ENCODE data around the gene ALDH16A1. TPM values are rescaled to one million over a fixed set of nuclear protein-coding genes. Genes with fewer than 3 reads are reported as not detected.

Gene ALDH16A1
- total RNA-seq, 1 experiment from 2014 or later: 51.7 TPM

GRCh38 chr19:49469828-49470614, 17.0 kb downstream of the ALDH16A1 start:
- H3K23ac ChIP-seq (ENCODE audit: insufficient read length, low read depth, low read length): no peak overlapping the region
- no peak overlapping the region for H2AFZ ChIP-seq (ENCODE audit: low read length)
- no peak overlapping the region for H3T11ph ChIP-seq (ENCODE audit: low read length)
- H3K27me3 ChIP-seq (ENCODE audit: insufficient read depth, low read length): no peaks in the 10 kb centered on the region; the same call in 1 of the 2 replicates
- H3K56ac ChIP-seq (ENCODE audit: insufficient read length, low read depth, low read length): no peak overlapping the region
- TF ChIP-seq CTCF (conservative IDR thresholded peaks at IDR 0.05): peak; percentile 43; the same call in 2 of the 3 replicates
- Mint-ChIP-seq H3K4me3 (no peak overlapping the region), H3K9me3 (no peaks in the 10 kb centered on the region), H3K36me3 (ENCODE audit: insufficient read depth in 1 of 3, low read depth in 3 of 3) (peaks cover 5 to 22% (median 18%) of the 10 kb centered on the region in 3 experiments; a peak in 5 of 7 replicates), H3K27me3 (ENCODE audit: low read depth) (peaks cover 6% of the 10 kb centered on the region), H3K4me1 (peaks cover 6 to 18% of the 10 kb centered on the region in 2 experiments), H3K27ac (no peak overlapping the region)
- peaks cover 3% of the 10 kb centered on the region; the same call in 1 of the 2 replicates for H3K4me1 ChIP-seq (ENCODE audit: insufficient read depth, low read length)
- no peak overlapping the region for H4K5ac ChIP-seq (ENCODE audit: insufficient read length, low read depth, low read length)
- no peaks in the 10 kb centered on the region for H3K79me2 ChIP-seq (ENCODE audit: insufficient read depth, low read length)
- H2AK5ac ChIP-seq (ENCODE audit: insufficient read length, low read length): no peak overlapping the region
- no peak overlapping the region for H2BK120ac ChIP-seq (ENCODE audit: low read depth, low read length, poor library complexity, severe bottlenecking)
- H3K23me2 ChIP-seq (ENCODE audit: insufficient read length, low read depth, low read length, poor library complexity, severe bottlenecking): no peaks in the 10 kb centered on the region
- no peaks in the 10 kb centered on the region for H4K20me1 ChIP-seq (ENCODE audit: control insufficient read depth, insufficient read depth, insufficient read length)
- H4K8ac ChIP-seq (replicated peaks; ENCODE audit: insufficient read length, low read depth, low read length): no peak overlapping the region
- no peak overlapping the region for H2BK15ac ChIP-seq (ENCODE audit: low read depth, low read length)
- H3K4me2 ChIP-seq (ENCODE audit: insufficient read depth, insufficient read length, low read length): no peak overlapping the region
- no peak overlapping the region for H3K14ac ChIP-seq (ENCODE audit: insufficient read depth, low read length)
- no peak overlapping the region for H3K9ac ChIP-seq (ENCODE audit: extremely low read depth, insufficient read length, low read length)
- H3K79me1 ChIP-seq (ENCODE audit: insufficient read depth, low read depth, low read length, poor library complexity, severe bottlenecking): no peaks in the 10 kb centered on the region
- H3K18ac ChIP-seq (ENCODE audit: insufficient read length, low read depth, low read length): no peak overlapping the region
- H3K9me3 ChIP-seq (ENCODE audit: control insufficient read depth, low read depth, low read length): no peaks in the 10 kb centered on the region
- H2BK20ac ChIP-seq (ENCODE audit: low read depth, low read length, poor library complexity, severe bottlenecking): no peak overlapping the region
- H2BK12ac ChIP-seq (ENCODE audit: insufficient read length, low read depth, low read length): no peak overlapping the region
- no peak overlapping the region for H3K4ac ChIP-seq (ENCODE audit: low read depth, low read length)
- DNase-seq: peak; percentile 44
- H4K91ac ChIP-seq (ENCODE audit: insufficient read length, low read depth, low read length): no peak overlapping the region
- H3K27ac ChIP-seq (ENCODE audit: insufficient read length, low read depth, low read length): no peak overlapping the region
- H2BK5ac ChIP-seq (ENCODE audit: insufficient read length, low read length): no peak overlapping the region
- WGBS (ENCODE audit: extremely low coverage, insufficient read length, low lambda C conversion rate): no CpG with 5 or more reads among the region's 25 CpGs

All from H9 (cell line).